ENCODE results near the gene MYLK2.
"Not testable (repeated sequence)": the region's sequence is repeated elsewhere in the genome, so short reads cannot be mapped to it uniquely, and the experiment has no call there.

The MYLK2 gene

DNA sequence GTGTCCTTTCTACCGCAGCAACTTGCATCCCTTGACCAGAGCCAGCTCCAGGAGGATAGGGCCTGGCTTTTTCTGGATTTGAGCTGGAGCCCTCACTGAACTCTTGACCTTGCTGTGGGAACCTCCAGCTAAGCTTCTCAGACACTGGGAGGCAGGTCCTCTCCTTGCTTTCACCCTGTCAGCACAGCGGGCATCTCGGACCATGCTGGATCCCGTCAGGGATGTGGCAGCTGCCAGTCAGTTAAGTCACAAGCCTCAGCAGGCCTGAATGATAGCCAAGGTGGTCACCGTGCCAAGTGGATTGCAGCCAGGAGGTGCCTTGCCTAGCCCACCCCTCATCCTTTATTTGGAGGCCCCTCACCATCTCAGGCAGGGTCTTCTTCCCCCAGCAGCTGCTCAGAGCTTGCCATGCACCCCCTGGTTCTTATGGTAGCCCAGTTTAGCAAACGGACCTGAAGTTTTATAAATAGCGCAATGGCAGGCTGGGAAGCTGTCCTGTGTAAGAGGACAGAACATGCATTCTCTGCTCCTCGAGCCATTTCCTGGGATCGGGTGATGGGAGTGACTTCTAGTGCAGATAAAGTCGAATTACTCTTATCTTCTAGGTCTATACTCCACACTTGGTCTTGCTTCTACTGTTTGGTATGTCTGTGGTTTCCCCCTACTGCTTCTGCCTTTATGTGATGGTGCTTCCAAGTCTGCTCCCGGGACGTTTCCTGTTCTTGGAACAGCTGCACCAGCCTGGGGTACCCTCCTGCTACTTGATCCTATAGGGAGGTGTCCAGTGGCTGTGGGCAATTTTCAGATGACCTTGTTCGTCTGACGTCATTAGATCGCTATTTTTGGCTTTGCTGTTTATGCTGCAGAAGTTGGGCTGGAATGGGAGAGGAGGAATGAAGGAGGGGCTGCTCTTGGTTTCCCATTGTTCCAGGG is 7.1 kb upstream of the MYLK2 start:
- TF ChIP-seq ESRRG (CRISPR knock-in tag; IDR thresholded peaks at IDR 0.05): no peak
- no peak for TF ChIP-seq TOX (CRISPR knock-in tag; IDR thresholded peaks at IDR 0.05; ENCODE audit: borderline replicate concordance)
- TF ChIP-seq, protein P1, sequence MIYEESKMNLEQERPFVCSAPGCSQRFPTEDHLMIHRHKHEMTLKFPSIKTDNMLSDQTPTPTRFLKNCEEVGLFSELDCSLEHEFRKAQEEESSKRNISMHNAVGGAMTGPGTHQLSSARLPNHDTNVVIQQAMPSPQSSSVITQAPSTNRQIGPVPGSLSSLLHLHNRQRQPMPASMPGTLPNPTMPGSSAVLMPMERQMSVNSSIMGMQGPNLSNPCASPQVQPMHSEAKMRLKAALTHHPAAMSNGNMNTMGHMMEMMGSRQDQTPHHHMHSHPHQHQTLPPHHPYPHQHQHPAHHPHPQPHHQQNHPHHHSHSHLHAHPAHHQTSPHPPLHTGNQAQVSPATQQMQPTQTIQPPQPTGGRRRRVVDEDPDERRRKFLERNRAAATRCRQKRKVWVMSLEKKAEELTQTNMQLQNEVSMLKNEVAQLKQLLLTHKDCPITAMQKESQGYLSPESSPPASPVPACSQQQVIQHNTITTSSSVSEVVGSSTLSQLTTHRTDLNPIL (CRISPR knock-in tag; IDR thresholded peaks at IDR 0.05; ENCODE audit: low read depth): no peak
- TF ChIP-seq BACH2 (CRISPR knock-in tag; IDR thresholded peaks at IDR 0.05; ENCODE audit: borderline replicate concordance): no peak
- ATAC-seq: peak; percentile 42

DNA sequence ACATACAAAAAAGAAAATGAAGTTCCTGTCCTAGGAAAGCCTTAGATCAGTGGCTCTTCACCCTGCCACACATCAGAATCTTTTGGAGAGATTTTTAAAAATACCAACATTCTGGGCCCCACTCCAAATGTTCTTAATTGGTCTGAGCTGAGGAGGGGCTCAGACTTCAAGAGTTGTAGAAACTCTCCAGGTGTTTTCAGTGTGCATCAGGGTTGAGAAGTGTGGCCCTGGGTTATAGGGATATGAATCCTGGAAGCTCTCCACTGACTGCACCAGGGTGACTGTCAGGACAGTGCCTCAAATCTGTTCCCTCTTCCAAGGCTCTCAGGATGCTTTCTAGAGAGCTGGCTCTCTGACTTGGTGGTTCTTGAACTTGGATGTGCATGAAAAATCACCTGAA is 5.5 kb upstream of the MYLK2 start:
- ATAC-seq: no peak
- TF ChIP-seq TOX (CRISPR knock-in tag; IDR thresholded peaks at IDR 0.05; ENCODE audit: borderline replicate concordance) (no peak), RARB (CRISPR knock-in tag; IDR thresholded peaks at IDR 0.05) (no peak), BACH2 (CRISPR knock-in tag; IDR thresholded peaks at IDR 0.05; ENCODE audit: borderline replicate concordance) (no peak), ISL1 (CRISPR knock-in tag; IDR thresholded peaks at IDR 0.05) (no peak), GLIS3 (CRISPR knock-in tag; IDR thresholded peaks at IDR 0.05) (no peak), SNAI2 (CRISPR knock-in tag; IDR thresholded peaks at IDR 0.05) (no peak), ZNF8 (CRISPR knock-in tag; IDR thresholded peaks at IDR 0.05) (no peak), OSR1 (CRISPR knock-in tag; IDR thresholded peaks at IDR 0.05) (no peak), PPARA (CRISPR knock-in tag; IDR thresholded peaks at IDR 0.05; ENCODE audit: borderline replicate concordance) (no peak), ESRRG (CRISPR knock-in tag; IDR thresholded peaks at IDR 0.05) (no peak)
- TF ChIP-seq, protein P1 (CRISPR knock-in tag; IDR thresholded peaks at IDR 0.05; ENCODE audit: low read depth): no peak
- TF ChIP-seq, protein P2, sequence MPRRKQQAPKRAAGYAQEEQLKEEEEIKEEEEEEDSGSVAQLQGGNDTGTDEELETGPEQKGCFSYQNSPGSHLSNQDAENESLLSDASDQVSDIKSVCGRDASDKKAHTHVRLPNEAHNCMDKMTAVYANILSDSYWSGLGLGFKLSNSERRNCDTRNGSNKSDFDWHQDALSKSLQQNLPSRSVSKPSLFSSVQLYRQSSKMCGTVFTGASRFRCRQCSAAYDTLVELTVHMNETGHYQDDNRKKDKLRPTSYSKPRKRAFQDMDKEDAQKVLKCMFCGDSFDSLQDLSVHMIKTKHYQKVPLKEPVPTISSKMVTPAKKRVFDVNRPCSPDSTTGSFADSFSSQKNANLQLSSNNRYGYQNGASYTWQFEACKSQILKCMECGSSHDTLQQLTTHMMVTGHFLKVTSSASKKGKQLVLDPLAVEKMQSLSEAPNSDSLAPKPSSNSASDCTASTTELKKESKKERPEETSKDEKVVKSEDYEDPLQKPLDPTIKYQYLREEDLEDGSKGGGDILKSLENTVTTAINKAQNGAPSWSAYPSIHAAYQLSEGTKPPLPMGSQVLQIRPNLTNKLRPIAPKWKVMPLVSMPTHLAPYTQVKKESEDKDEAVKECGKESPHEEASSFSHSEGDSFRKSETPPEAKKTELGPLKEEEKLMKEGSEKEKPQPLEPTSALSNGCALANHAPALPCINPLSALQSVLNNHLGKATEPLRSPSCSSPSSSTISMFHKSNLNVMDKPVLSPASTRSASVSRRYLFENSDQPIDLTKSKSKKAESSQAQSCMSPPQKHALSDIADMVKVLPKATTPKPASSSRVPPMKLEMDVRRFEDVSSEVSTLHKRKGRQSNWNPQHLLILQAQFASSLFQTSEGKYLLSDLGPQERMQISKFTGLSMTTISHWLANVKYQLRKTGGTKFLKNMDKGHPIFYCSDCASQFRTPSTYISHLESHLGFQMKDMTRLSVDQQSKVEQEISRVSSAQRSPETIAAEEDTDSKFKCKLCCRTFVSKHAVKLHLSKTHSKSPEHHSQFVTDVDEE (CRISPR knock-in tag; IDR thresholded peaks at IDR 0.05): no peak

- ATAC-seq: not testable (repeated sequence)
Observed at GRCh38 chr20:31814142-31814541, 5.0 kb upstream of the MYLK2 start.

- TF ChIP-seq, protein P3, sequence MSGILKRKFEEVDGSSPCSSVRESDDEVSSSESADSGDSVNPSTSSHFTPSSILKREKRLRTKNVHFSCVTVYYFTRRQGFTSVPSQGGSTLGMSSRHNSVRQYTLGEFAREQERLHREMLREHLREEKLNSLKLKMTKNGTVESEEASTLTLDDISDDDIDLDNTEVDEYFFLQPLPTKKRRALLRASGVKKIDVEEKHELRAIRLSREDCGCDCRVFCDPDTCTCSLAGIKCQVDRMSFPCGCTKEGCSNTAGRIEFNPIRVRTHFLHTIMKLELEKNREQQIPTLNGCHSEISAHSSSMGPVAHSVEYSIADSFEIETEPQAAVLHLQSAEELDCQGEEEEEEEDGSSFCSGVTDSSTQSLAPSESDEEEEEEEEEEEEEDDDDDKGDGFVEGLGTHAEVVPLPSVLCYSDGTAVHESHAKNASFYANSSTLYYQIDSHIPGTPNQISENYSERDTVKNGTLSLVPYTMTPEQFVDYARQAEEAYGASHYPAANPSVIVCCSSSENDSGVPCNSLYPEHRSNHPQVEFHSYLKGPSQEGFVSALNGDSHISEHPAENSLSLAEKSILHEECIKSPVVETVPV (CRISPR knock-in tag; IDR thresholded peaks at IDR 0.05): no peak
- TF ChIP-seq, protein P4, sequence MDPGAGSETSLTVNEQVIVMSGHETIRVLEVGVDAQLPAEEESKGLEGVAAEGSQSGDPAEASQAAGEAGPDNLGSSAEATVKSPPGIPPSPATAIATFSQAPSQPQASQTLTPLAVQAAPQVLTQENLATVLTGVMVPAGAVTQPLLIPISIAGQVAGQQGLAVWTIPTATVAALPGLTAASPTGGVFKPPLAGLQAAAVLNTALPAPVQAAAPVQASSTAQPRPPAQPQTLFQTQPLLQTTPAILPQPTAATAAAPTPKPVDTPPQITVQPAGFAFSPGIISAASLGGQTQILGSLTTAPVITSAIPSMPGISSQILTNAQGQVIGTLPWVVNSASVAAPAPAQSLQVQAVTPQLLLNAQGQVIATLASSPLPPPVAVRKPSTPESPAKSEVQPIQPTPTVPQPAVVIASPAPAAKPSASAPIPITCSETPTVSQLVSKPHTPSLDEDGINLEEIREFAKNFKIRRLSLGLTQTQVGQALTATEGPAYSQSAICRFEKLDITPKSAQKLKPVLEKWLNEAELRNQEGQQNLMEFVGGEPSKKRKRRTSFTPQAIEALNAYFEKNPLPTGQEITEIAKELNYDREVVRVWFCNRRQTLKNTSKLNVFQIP (CRISPR knock-in tag; IDR thresholded peaks at IDR 0.05; ENCODE audit: borderline replicate concordance, low read depth): no peak
- no peak for TF ChIP-seq PPARA (CRISPR knock-in tag; IDR thresholded peaks at IDR 0.05; ENCODE audit: borderline replicate concordance)
- TF ChIP-seq, protein P5, sequence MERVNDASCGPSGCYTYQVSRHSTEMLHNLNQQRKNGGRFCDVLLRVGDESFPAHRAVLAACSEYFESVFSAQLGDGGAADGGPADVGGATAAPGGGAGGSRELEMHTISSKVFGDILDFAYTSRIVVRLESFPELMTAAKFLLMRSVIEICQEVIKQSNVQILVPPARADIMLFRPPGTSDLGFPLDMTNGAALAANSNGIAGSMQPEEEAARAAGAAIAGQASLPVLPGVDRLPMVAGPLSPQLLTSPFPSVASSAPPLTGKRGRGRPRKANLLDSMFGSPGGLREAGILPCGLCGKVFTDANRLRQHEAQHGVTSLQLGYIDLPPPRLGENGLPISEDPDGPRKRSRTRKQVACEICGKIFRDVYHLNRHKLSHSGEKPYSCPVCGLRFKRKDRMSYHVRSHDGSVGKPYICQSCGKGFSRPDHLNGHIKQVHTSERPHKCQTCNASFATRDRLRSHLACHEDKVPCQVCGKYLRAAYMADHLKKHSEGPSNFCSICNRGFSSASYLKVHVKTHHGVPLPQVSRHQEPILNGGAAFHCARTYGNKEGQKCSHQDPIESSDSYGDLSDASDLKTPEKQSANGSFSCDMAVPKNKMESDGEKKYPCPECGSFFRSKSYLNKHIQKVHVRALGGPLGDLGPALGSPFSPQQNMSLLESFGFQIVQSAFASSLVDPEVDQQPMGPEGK (CRISPR knock-in tag; IDR thresholded peaks at IDR 0.05; ENCODE audit: borderline replicate concordance): no peak
- no peak for TF ChIP-seq ZNF565 (CRISPR knock-in tag; conservative IDR thresholded peaks at IDR 0.05; ENCODE audit: low read depth)
- TF ChIP-seq ZFP3 (CRISPR knock-in tag; IDR thresholded peaks at IDR 0.05): no peak
- TF ChIP-seq GLIS3 (CRISPR knock-in tag; IDR thresholded peaks at IDR 0.05): no peak
- ATAC-seq: peak; percentile 7
Observed at GRCh38 chr20:31815408-31816188, 3.6 kb upstream of the MYLK2 start.

Measured in SK-N-SH treated with all-trans-retinoic acid at 6 μM for 48 hours (cell line).